Uterus (tissue), 2 donors: ENCODE data around the gene SUGP2.

Source experiments
- POLR2A ChIP-seq, 2 donors: fragments of 450-650 bp; IDR thresholded peaks; one replicate each; pipeline ENCODE4 v1.6.1; 2016; ENCODE audit warnings: antibody characterized with exemption in 2 of 2, mild to moderate bottlenecking in 1 of 2, moderate library complexity in 1 of 2
- TF ChIP-seq, protein P1 (sequence below), 4 experiments: fragments of 200-600 bp in 2 of 4; fragments of 450-650 bp in 2 of 4; sonication (generic) in 2 of 4; IDR thresholded peaks; one replicate each; pipeline ENCODE4 v1.5.1; 2016 to 2019; ENCODE audit warnings: antibody characterized with exemption in 4 of 4, mild to moderate bottlenecking in 2 of 4, moderate library complexity in 1 of 4

DNA sequence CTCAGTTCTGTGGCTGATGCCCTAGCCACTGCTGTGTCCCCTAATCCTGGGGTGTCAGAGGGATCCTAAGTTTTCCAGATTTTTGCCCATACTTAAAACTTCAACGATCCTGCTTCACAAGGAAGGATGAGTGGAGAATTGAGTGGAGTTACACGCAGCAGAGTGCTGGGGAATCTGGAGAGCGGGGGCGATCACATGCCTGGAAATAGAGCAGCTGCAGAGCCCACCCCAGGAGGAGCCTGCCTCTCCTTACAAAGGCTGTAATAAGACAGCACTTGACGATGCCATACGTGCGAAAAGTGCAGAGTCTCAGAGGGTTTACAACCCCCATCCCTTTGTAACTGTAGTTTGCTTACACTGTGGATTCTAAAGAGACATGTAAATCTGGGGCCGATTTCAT, 40.6 kb downstream of the SUGP2 start:
- TF ChIP-seq, protein P1, sequence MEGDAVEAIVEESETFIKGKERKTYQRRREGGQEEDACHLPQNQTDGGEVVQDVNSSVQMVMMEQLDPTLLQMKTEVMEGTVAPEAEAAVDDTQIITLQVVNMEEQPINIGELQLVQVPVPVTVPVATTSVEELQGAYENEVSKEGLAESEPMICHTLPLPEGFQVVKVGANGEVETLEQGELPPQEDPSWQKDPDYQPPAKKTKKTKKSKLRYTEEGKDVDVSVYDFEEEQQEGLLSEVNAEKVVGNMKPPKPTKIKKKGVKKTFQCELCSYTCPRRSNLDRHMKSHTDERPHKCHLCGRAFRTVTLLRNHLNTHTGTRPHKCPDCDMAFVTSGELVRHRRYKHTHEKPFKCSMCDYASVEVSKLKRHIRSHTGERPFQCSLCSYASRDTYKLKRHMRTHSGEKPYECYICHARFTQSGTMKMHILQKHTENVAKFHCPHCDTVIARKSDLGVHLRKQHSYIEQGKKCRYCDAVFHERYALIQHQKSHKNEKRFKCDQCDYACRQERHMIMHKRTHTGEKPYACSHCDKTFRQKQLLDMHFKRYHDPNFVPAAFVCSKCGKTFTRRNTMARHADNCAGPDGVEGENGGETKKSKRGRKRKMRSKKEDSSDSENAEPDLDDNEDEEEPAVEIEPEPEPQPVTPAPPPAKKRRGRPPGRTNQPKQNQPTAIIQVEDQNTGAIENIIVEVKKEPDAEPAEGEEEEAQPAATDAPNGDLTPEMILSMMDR (IDR thresholded peaks at IDR 0.05) = no peak
- TF ChIP-seq POLR2A (IDR thresholded peaks at IDR 0.05) = no peak
